DMS53 treated with DMSO at 0.1 percent for 48 hours (cell line): Measurements from ENCODE around the gene SORBS1.

Source experiments
- DNase-seq: peaks from one replicate; lab custom pipeline; 2025; ENCODE audit not compliant: unreplicated experiment; lab: John Stamatoyannopoulos, UW

The SORBS1 gene

GRCh38 chr10:95416270-95416669 lies 144.9 kb downstream of the SORBS1 start:
- DNase-seq = no peak

- DNase-seq = no peak
Measured at GRCh38 chr10:95415621-95416031, 145.5 kb downstream of the SORBS1 start.

DNA sequence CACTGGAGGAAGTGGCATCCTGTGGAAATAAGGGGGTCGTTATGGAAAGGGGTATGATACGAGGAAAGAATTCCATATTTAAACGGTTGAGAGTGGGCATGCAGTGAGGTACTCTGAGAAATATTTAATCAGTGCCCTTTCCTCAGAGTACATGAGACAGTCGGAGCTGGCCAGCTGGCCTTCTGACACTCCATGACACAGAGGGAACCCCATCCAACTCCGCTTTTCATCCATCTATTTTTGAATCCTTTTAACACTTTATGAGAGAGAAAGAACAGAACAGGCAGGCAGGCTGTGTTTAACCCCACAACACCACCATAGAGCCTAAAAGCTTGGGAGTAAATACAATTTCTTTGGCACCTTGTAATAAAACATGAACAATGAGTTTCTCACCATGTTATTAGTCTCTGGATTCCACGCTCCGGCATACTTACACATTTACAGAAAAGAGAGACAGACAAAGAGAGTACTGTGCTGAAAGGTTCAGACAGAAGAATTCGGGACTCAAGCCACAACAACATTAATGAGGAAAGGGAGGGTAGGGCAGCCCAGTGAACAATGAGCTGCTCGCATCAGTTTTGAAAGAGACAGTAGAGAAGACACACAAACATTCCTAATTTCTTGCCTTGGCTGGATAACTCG lies 146.2 kb downstream of the SORBS1 start:
- no peak for DNase-seq

DNA sequence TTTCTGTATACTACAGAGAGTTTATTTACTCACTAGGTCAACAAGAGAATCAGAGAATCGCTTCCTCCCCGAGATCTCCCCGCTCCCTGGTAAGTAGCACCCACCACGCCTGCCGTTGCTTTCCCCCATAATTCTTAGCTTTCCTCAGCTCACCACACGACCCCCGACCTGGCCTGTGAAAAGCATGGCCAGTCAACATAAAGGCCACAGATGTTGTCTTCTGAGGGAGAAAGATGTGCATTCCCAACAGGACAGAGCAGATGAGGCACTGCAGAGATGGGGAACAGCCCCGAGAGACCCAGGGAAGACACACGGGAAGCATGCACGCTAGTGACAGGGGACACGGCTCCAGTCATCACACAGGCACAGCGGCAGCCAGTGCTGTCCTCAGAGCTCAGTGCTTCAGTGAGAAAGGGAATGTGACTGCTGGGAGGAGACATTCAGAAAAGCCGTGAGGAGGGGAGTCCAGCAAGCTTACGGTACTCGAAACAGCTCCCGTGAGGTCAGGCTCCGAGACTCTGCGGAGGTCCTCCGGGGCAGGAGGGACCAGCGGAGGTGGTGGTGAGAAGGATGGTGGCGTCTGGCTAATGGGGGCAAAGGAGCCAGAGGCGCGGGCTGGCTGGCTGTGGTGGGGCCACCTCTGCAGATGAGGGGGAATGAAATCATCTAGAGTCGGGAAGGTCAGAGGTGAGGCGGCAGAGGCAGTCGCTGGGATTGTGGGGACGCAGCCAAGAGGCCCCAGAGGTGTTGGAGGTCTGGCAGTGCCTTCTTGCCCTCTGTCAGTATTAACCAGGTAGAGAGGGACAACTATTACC lies 146.9 kb downstream of the SORBS1 start:
- DNase-seq = no peak

GRCh38 chr10:95413588-95413987 lies 147.6 kb downstream of the SORBS1 start:
- DNase-seq = no peak

GRCh38 chr10:95411635-95412034 lies 149.5 kb downstream of the SORBS1 start:
- DNase-seq = no peak

DNA sequence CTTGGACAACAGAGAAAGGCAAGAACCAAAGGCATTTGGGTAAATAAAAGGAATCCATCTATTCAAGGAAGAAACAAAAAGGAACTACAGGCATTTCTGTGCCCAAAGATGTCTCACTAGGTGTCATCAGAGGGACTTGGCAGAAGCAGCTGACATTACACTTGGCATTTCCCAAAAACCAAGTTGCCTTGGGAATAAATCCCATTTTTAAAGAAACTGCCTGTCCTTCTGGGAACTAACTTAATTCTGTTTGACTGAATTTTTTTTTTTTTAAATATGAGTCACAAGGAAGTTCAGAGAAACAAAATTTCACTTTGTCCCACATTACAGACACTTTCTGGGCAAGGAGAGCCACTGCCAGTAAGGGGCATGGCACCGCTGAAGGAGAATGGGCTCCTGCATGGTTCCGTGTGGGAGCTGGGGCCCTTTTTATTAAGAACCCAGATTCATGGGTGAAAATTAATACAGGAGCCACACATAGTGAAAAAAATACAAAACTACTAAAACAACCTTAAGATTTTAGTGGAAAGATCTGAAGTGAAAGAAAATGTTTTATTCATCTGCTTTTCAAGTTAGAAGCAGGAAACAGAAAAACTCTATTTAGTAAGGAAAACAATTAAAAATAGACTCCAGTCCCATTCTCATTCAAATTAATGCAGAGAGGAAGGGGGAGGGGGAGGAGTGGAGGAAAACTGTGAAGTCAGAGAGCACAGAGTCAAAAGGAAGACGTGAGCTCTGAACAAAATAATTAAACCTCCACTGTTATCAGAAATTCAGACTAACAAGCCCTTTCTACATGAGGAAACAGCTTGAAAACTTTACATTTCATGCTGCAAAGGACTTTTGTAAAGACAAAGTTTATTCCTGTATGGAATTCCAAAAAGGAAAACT lies 151.9 kb downstream of the SORBS1 start:
- DNase-seq = no peak

- DNase-seq = no peak
Measured at GRCh38 chr10:95408148-95408960, 152.8 kb downstream of the SORBS1 start.

- DNase-seq = no peak
Measured at GRCh38 chr10:95407546-95407945, 153.6 kb downstream of the SORBS1 start.

- DNase-seq = no peak
Measured at GRCh38 chr10:95406651-95407280, 154.4 kb downstream of the SORBS1 start.

DNA sequence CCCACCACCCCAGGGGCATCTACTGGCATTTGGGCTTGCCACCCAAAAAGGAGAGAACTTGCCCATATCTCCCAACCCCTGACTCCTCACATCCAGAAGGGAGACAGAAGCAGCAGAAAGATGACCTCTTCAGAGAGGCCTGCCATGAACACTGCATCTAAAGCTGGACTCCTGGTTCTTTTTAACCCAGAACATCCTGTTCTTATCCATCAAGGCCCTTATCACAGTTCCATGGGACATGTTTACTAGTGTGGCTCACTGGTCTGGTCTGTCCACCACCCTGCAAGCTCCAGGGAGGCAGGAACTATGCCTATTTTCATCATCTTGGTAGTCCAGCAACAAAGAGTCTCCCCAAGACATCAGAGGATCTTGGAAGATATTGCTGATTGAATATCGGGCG lies 155.5 kb downstream of the SORBS1 start:
- no peak for DNase-seq

- DNase-seq = no peak
Measured at GRCh38 chr10:95404864-95405263, 156.3 kb downstream of the SORBS1 start.

GRCh38 chr10:95404462-95404858 lies 156.7 kb downstream of the SORBS1 start:
- DNase-seq = no peak

- no peak for DNase-seq
Measured at GRCh38 chr10:95403700-95404461, 157.3 kb downstream of the SORBS1 start.

DNA sequence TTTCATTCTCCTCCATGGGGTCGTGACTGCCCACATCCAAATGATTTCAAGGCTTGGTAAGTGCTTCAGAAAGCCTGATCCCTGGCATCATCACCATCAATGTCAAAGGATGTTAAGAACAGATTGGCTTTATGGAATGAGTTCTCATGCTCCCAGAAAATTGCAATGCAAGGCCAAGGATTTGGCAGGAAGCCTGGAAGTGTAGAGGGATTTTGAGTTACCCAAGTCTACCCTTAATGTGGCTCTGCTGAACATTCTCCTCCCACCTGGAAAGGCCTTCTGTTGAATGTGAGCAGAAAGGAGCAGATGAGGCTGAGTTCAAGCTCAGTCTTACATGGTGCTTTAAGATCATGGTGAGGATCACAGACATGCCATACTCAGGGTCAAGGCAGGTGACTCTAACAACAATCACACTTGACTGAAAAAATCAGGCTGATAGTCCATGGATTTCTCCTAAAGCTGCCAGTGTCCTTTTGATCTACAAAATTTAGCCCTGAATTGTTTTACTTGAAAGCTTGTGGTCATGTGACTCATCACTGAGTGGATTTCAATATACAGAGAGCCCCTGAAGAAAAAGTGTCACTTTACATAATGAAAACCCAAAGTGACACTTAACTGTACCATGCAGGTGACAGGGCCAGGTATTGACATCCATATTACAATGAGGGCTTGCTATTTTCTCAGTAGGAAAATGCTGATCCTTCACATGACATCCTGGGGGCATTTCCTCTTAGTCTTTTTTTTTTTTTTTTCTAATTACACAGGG lies 159.3 kb downstream of the SORBS1 start:
- no peak for DNase-seq

GRCh38 chr10:95400787-95401186 lies 160.4 kb downstream of the SORBS1 start:
- DNase-seq = no peak

DNA sequence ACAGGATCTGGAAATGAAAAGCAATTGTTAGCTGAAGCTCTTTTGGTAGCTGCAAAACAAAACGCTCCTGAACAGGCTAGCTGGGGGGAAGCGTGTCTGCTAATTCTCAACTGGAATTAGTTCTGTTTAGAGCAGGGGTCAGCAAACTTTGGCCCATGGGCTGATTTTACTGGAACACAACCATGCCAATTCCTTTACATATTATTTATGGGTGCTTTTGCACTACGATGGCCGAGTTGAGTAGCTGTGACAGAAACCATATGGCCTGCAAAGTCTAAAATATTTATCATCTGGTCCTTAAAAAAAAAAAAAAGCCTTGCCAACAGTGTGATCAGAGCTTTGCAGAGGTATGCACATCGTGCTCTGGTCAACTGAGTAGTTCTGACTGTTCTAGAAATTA lies 162.0 kb downstream of the SORBS1 start:
- no peak for DNase-seq

DNA sequence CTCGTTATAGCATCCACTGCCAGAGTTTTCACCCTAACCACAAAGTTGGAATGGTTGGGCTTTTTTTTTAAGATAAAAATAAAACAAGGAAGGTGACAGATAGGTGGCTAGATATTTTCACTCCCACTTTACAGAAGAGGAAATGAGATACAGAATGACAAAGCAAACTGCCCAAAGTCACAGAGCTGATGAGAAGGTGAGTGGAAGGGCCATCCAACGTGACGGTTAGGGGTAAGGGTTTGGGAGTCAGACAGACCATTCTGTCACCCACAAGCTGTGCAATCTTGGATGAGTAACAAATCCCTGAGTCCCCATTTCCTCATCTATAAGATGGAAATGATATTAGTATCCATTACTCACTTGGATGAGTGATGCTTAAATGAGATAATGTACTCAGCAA lies 163.4 kb downstream of the SORBS1 start:
- no peak for DNase-seq

DNA sequence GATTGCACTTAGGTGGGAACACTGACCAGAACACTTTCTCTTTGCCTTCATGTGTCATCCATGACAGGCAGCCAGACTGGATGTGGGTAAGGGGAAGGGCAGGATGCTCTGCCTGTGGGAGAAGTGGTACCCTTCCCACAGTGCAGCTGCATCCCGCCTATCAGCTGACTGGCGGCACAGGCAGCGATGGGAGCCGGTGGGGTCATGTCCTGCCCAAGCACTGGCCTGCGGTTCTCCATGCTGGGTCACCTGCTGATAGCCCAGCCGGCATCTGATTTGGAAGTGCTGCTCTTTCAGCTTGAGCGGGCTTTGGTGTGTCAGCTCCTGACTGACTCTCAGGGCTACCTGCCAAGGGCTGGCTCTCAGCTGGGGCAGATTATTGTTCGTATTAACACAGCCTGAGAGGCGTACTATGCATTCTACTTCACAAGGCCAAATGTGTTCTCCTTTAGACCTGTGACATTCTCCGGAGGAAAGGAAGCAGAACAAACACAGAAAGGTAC lies 165.2 kb downstream of the SORBS1 start:
- DNase-seq = no peak
